Sigmoid colon (tissue), 4 donors: Measurements from ENCODE around the gene MUC5B.

Experiments used
- POLR2A ChIP-seq, 2 donors: fragments of 450-650 bp; IDR thresholded peaks; one replicate each; pipeline ENCODE4 v1.6.1; 2016; ENCODE audit warnings: antibody characterized with exemption in 2 of 2, mild to moderate bottlenecking in 2 of 2, moderate library complexity in 2 of 2
- POLR2AphosphoS5 ChIP-seq, 4 donors: sonication (generic); formaldehyde crosslinking; IDR thresholded peaks; one replicate each; pipeline ENCODE4 v1.6.1; 2017; ENCODE audit warnings: antibody characterized with exemption in 4 of 4
- TF ChIP-seq, protein P1 (sequence below), 4 experiments: fragments of 450-650 bp in 3 of 4; fragments of 200-600 bp in 1 of 4; IDR thresholded peaks; one replicate each; pipeline ENCODE4 v1.5.1; 2016 to 2019; ENCODE audit warnings: antibody characterized with exemption in 4 of 4, mild to moderate bottlenecking in 3 of 4, moderate library complexity in 2 of 4

DNA sequence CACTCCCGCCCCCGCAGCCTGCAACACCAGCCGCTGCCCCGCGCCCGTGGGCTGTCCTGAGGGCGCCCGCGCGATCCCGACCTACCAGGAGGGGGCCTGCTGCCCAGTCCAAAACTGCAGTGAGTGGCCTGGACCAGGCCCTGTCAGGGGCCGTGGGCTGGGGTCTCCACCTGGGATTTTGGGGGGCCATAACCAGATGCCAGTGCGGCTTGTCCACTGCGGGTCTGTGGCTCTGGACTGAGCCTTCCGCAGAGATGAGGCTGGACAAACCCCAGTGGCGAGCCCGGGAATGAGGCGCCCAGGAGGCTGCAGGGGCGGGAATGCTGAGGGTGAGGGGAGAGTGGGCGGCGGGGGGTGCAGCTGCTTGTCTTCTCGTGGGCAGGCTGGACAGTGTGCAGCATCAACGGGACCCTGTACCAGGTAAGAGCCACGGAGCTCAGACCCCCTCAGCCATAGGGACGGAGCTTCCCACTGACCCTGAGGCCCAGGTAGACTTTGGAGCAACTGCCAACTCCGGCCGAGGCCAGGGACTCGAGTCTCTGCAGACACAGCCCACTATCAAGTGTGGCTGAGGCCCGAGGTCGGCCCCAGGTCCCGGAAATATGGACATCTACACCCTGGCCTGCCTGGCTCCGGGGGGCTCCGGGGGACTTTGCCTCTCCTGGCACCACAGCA lies 24.8 kb upstream of the MUC5B start:
- no peak for TF ChIP-seq POLR2AphosphoS5 (IDR thresholded peaks at IDR 0.05)
- TF ChIP-seq, protein P1, sequence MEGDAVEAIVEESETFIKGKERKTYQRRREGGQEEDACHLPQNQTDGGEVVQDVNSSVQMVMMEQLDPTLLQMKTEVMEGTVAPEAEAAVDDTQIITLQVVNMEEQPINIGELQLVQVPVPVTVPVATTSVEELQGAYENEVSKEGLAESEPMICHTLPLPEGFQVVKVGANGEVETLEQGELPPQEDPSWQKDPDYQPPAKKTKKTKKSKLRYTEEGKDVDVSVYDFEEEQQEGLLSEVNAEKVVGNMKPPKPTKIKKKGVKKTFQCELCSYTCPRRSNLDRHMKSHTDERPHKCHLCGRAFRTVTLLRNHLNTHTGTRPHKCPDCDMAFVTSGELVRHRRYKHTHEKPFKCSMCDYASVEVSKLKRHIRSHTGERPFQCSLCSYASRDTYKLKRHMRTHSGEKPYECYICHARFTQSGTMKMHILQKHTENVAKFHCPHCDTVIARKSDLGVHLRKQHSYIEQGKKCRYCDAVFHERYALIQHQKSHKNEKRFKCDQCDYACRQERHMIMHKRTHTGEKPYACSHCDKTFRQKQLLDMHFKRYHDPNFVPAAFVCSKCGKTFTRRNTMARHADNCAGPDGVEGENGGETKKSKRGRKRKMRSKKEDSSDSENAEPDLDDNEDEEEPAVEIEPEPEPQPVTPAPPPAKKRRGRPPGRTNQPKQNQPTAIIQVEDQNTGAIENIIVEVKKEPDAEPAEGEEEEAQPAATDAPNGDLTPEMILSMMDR (IDR thresholded peaks at IDR 0.05), result no peak
- TF ChIP-seq POLR2A (IDR thresholded peaks at IDR 0.05), result no peak
